H1 (cell line): ENCODE data around the gene TMA7B. TPM values are rescaled to one million over a fixed set of nuclear protein-coding genes. Genes with fewer than 3 reads are reported as not detected.

Experiments used
- CTCF ChIA-PET: fragments of 300-600 bp; sonication (Branson Sonifier 250); formaldehyde crosslinking; loops from one replicate; lab custom pipeline; 2021; ENCODE audit not compliant: partially characterized antibody; lab: Charles Lee
- POLR2A ChIA-PET: fragments of 300-600 bp; sonication (Branson Sonifier 250); formaldehyde crosslinking; loops from one replicate; lab custom pipeline; 2021; ENCODE audit warnings: inconsistent platforms; ENCODE audit not compliant: partially characterized antibody; lab: Charles Lee
- DNase-seq, 2 experiments: peaks; one replicate each; pipeline versions ENCODE4 v3.0.0 to v3.0.0-alpha.2; 2010 to 2022; ENCODE audit warnings: low spot score in 2 of 2, low read depth in 1 of 2, mixed read lengths in 1 of 2
- FAIRE-seq: peaks from 2 replicates; lab custom pipeline; 2011; peaks lifted over from hg19 to GRCh38; lab: Jason Lieb, UNC
- H2AFZ ChIP-seq: 2 replicates; pipeline ENCODE4 v1.8.1; 2012; ENCODE audit warnings: low read length, inconsistent platforms
- H2AK5ac ChIP-seq: 2 replicates; pipeline ENCODE4 v1.6.1; 2013; ENCODE audit warnings: low read depth, low read length
- H2BK120ac ChIP-seq: replicated peaks from 2 replicates; pipeline ENCODE3; 2013; ENCODE audit warnings: low read depth, low read length, inconsistent platforms
- H2BK12ac ChIP-seq: 2 replicates; pipeline ENCODE4 v1.6.1; 2013; ENCODE audit warnings: low read depth, low read length
- H2BK15ac ChIP-seq: 2 replicates; pipeline ENCODE4 v1.6.1; 2013; ENCODE audit warnings: low read length
- H2BK20ac ChIP-seq: 2 replicates; pipeline ENCODE4 v1.6.1; 2013; ENCODE audit warnings: low read length
- H2BK5ac ChIP-seq: 2 replicates; pipeline ENCODE4 v1.6.1; 2013; ENCODE audit warnings: low read depth, low read length
- H3K14ac ChIP-seq: 2 replicates; pipeline ENCODE4 v1.6.1; 2013; ENCODE audit warnings: inconsistent platforms; ENCODE audit not compliant: insufficient read length
- H3K18ac ChIP-seq: 2 replicates; pipeline ENCODE4 v1.6.1; 2013; ENCODE audit warnings: low read length; ENCODE audit errors: extremely low read depth
- H3K23ac ChIP-seq: 2 replicates; pipeline ENCODE4 v1.6.1; 2013; ENCODE audit warnings: inconsistent platforms; ENCODE audit not compliant: insufficient read length
- H3K23me2 ChIP-seq: 2 replicates; pipeline ENCODE4 v1.6.1; 2013; ENCODE audit warnings: low read depth, low read length
- H3K27ac ChIP-seq: 2 replicates; pipeline ENCODE4 v1.6.1; 2011; ENCODE audit warnings: low read depth, low read length, inconsistent platforms
- H3K27me3 ChIP-seq, 4 experiments: replicated peaks in 1 of 4; 1 replicate in 1 of 4; 2 replicates in 3 of 4; pipeline versions ENCODE4 v1.6.1 to v1.8.1; 2011 to 2013; ENCODE audit warnings: low read length in 3 of 4, mild to moderate bottlenecking in 3 of 4, inconsistent platforms in 2 of 4, mixed read lengths in 2 of 4, moderate library complexity in 1 of 4; ENCODE audit not compliant: control insufficient read depth in 3 of 4, insufficient read depth in 3 of 4; ENCODE audit errors: extremely low read depth in 1 of 4
- H3K36me3 ChIP-seq, 4 experiments: 2 replicates each; pipeline versions ENCODE4 v1.6.1 to v1.8.1; 2011 to 2013; ENCODE audit warnings: mild to moderate bottlenecking in 4 of 4, low read length in 3 of 4, moderate library complexity in 2 of 4, control low read depth in 1 of 4, inconsistent platforms in 1 of 4; ENCODE audit not compliant: insufficient read depth in 4 of 4, control insufficient read depth in 2 of 4
- H3K4ac ChIP-seq: replicated peaks from 2 replicates; pipeline ENCODE3; 2013; ENCODE audit warnings: low read length, low read depth, mixed read lengths, inconsistent platforms; ENCODE audit not compliant: insufficient read length
- H3K4me1 ChIP-seq, 4 experiments: replicated peaks in 1 of 4; 1 replicate in 1 of 4; 2 replicates in 3 of 4; pipeline versions ENCODE4 v1.6.1 to v1.8.1; 2011 to 2013; ENCODE audit warnings: low read length in 3 of 4, inconsistent platforms in 2 of 4, mixed read lengths in 1 of 4; ENCODE audit not compliant: insufficient read depth in 4 of 4, control insufficient read depth in 3 of 4
- H3K4me2 ChIP-seq, 2 experiments: 2 replicates each; pipeline versions ENCODE4 v1.6.1 to v1.8.1; 2011 to 2013; ENCODE audit warnings: low read depth in 2 of 2, low read length in 2 of 2, control low read depth in 1 of 2, inconsistent platforms in 1 of 2, mild to moderate bottlenecking in 1 of 2; ENCODE audit not compliant: insufficient read depth in 1 of 2
- H3K4me3 ChIP-seq, 4 experiments: fragments of 200-600, 300-600 bp in 1 of 4; sonication (generic), shearing (Covaris generic), sonication (Bioruptor Twin) in 1 of 4; 2 replicates each; pipeline versions ENCODE4 v1.5.1 to v1.8.1; 2011 to 2016; ENCODE audit warnings: low read length in 4 of 4, low read depth in 3 of 4, control low read depth in 2 of 4, inconsistent platforms in 2 of 4, mild to moderate bottlenecking in 2 of 4, mixed read lengths in 1 of 4, moderate library complexity in 1 of 4; ENCODE audit not compliant: insufficient read depth in 2 of 4; ENCODE audit errors: extremely low read depth in 1 of 4
- H3K56ac ChIP-seq: replicated peaks from 2 replicates; pipeline ENCODE3; 2013; ENCODE audit warnings: low read depth, mild to moderate bottlenecking, mixed read lengths, low read length, inconsistent platforms; ENCODE audit not compliant: insufficient read length
- H3K79me1 ChIP-seq: 2 replicates; pipeline ENCODE4 v1.6.1; 2013; ENCODE audit warnings: low read depth, low read length, control low read depth
- H3K79me2 ChIP-seq, 2 experiments: 2 replicates each; pipeline versions ENCODE4 v1.6.1 to v1.8.1; 2012 to 2013; ENCODE audit warnings: low read length in 2 of 2, mild to moderate bottlenecking in 2 of 2, inconsistent platforms in 1 of 2; ENCODE audit not compliant: insufficient read depth in 2 of 2, control insufficient read depth in 1 of 2
- H3K9ac ChIP-seq, 4 experiments: replicated peaks in 1 of 4; 1 replicate in 1 of 4; 2 replicates in 3 of 4; pipeline versions ENCODE4 v1.6.1 to v1.8.1; 2011 to 2013; ENCODE audit warnings: low read depth in 3 of 4, low read length in 3 of 4, control low read depth in 2 of 4, mild to moderate bottlenecking in 2 of 4, moderate library complexity in 2 of 4, inconsistent platforms in 1 of 4; ENCODE audit errors: extremely low read depth in 1 of 4
- H3K9me3 ChIP-seq, 2 experiments: 2 replicates each; pipeline versions ENCODE4 v1.6.1 to v1.8.1; 2012 to 2013; ENCODE audit warnings: mild to moderate bottlenecking in 2 of 2, moderate library complexity in 2 of 2, control low read depth in 1 of 2, inconsistent platforms in 1 of 2, low read depth in 1 of 2, low read length in 1 of 2, mixed read lengths in 1 of 2; ENCODE audit not compliant: insufficient read depth in 2 of 2
- H4K20me1 ChIP-seq, 2 experiments: replicated peaks in 1 of 2; 2 replicates each; pipeline versions ENCODE3 to v1.8.1; 2011 to 2013; ENCODE audit warnings: inconsistent platforms in 2 of 2, low read length in 2 of 2, mild to moderate bottlenecking in 1 of 2; ENCODE audit not compliant: insufficient read depth in 2 of 2, control insufficient read depth in 1 of 2
- H4K5ac ChIP-seq: 2 replicates; pipeline ENCODE4 v1.6.1; 2013; ENCODE audit warnings: low read length, low read depth, mixed read lengths, inconsistent platforms; ENCODE audit not compliant: insufficient read length
- H4K8ac ChIP-seq: 2 replicates; pipeline ENCODE4 v1.8.0; 2013; ENCODE audit warnings: mild to moderate bottlenecking, moderate library complexity, low read length, inconsistent platforms; ENCODE audit not compliant: insufficient read depth; ENCODE audit errors: extremely low read depth
- H4K91ac ChIP-seq: replicated peaks from 2 replicates; pipeline ENCODE3; 2013; ENCODE audit warnings: low read length, mixed read lengths, inconsistent platforms; ENCODE audit not compliant: insufficient read length
- CTBP2 ChIP-seq: IDR thresholded peaks from 2 replicates; pipeline ENCODE4 v1.7.0; 2011; ENCODE audit warnings: borderline replicate concordance, mild to moderate bottlenecking, moderate library complexity, mixed read lengths, low read length; ENCODE audit not compliant: insufficient read depth, insufficient read length
- CTCF ChIP-seq, 3 experiments: IDR thresholded peaks; 1 replicate in 2 of 3; 2 replicates in 1 of 3; pipeline versions ENCODE4 v1.5.1 to v1.6.1; 2011; ENCODE audit warnings: low read length in 3 of 3, mild to moderate bottlenecking in 3 of 3, inconsistent platforms in 2 of 3, low read depth in 1 of 3, moderate library complexity in 1 of 3; ENCODE audit not compliant: insufficient read depth in 1 of 3; ENCODE audit errors: control extremely low read depth in 1 of 3
- EZH2 ChIP-seq: fragments of 200-600 bp; sonication (generic); IDR thresholded peaks from 2 replicates; pipeline ENCODE4 v1.7.1; 2012; ENCODE audit warnings: low read depth, mild to moderate bottlenecking, moderate library complexity, low read length, inconsistent platforms; ENCODE audit not compliant: severe bottlenecking
- HDAC2 ChIP-seq, 2 experiments: fragments of 300-600 bp in 1 of 2; sonication (generic) in 1 of 2; IDR thresholded peaks; 2 replicates each; pipeline ENCODE4 v1.6.1; 2011 to 2012; ENCODE audit warnings: low read depth in 2 of 2, low read length in 2 of 2, mild to moderate bottlenecking in 2 of 2, moderate library complexity in 2 of 2, borderline replicate concordance in 1 of 2, inconsistent platforms in 1 of 2
- MAFK ChIP-seq: IDR thresholded peaks from 2 replicates; pipeline ENCODE4 v1.6.1; 2012; ENCODE audit warnings: low read depth, mild to moderate bottlenecking, improper control_type of control experiment, low read length
- PHF8 ChIP-seq: fragments of 200-600 bp; sonication (generic); conservative IDR thresholded peaks from 2 replicates; pipeline ENCODE4 v1.7.1; 2012; ENCODE audit warnings: low read depth, mild to moderate bottlenecking, inconsistent platforms, low read length, moderate library complexity
- RXRA ChIP-seq: IDR thresholded peaks from 2 replicates; pipeline ENCODE4 v1.6.1; 2011; ENCODE audit warnings: low read depth, mild to moderate bottlenecking, low read length, moderate library complexity; ENCODE audit not compliant: insufficient read depth
- SIRT6 ChIP-seq: IDR thresholded peaks from one replicate; pipeline ENCODE4 v1.7.1; 2012; ENCODE audit warnings: low read length, inconsistent platforms
- SP4 ChIP-seq: IDR thresholded peaks from 2 replicates; pipeline ENCODE4 v1.6.1; 2012; ENCODE audit warnings: low read length, inconsistent platforms
- SUZ12 ChIP-seq: fragments of 200-600 bp; sonication (generic); IDR thresholded peaks from 2 replicates; pipeline ENCODE4 v1.6.1; 2012; ENCODE audit warnings: mild to moderate bottlenecking, inconsistent platforms, low read length, moderate library complexity, mixed read lengths
- TAF1 ChIP-seq: IDR thresholded peaks from 2 replicates; pipeline ENCODE4 v1.6.1; 2011; ENCODE audit warnings: mild to moderate bottlenecking, low read depth, low read length
- WGBS, 2 experiments: shearing (Covaris generic) in 1 of 2; methylation state at CpG; one replicate each; pipeline versions ENCODE4 v1.1.6 to v1.1.7; 2013 to 2015; ENCODE audit warnings: low lambda C conversion rate in 2 of 2, mixed read lengths in 2 of 2, inconsistent platforms in 1 of 2, low coverage in 1 of 2, missing lambda C conversion rate in 1 of 2; ENCODE audit not compliant: insufficient replicate concordance in 2 of 2, insufficient coverage in 1 of 2, insufficient read length in 1 of 2; ENCODE audit errors: extremely low coverage in 1 of 2, missing lambda C conversion rate in 1 of 2; 5-methylcytosine and 5-hydroxymethylcytosine counted together
- polyA plus RNA-seq, 7 experiments: library from polyadenylated mRNA; depleted of rRNA in 3 of 7; stranded (reverse) in 5 of 7; unstranded in 2 of 7; fragments of >200 nt in 5 of 7; fragments of 200-250 nt in 2 of 7; gene quantifications; 1 replicate in 5 of 7; 2 replicates in 1 of 7; 4 replicates in 1 of 7; pipeline versions ENCODE4 v1.2.1 to v1.2.3, GENCODE V29; 2011 to 2013; ENCODE audit warnings: missing spikeins in 2 of 7, mixed read lengths in 2 of 7
- total RNA-seq: library from RNA; stranded (reverse); fragmentation: NEBNext Ultra II Directional; extraction: Animal tissue kit (Norgen Biotek cat#: 25700); gene quantifications from 2 replicates; pipeline ENCODE4 v1.2.1, GENCODE V29; 2021

The TMA7B gene
- total and polyA plus RNA-seq, 2 of the 8 experiments (the other 6 are each of a cell fraction or from before 2014, with no cell fraction given) = not detected

DNA sequence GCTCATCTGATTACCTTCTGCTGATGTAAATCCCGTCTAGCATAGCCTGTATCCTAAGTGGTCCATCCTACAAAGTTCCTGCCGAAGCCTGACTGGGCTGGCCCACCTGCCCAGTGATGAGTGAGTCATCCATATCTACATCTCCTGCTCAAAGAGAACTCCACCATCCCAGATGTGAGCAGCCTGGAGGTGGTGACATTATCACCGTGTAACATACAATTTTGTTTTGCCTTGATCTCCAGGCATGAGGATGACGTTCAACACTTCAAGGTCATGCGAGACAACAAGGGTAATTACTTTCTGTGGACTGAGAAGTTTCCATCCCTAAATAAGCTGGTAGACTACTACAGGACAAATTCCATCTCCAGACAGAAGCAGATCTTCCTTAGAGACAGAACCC is 5.6 kb downstream of the TMA7B start:
- Histone ChIP-seq H2BK12ac (no peak overlapping the region), H3K56ac (no peak overlapping the region), H2BK120ac (no peak overlapping the region), H3K4me2 (no peak overlapping the region), H4K5ac (no peak overlapping the region), H3K4me3 (no peak overlapping the region), H2AFZ (no peak overlapping the region), H4K20me1 (no peaks in the 10 kb centered on the region), H3K79me2 (no peaks in the 10 kb centered on the region), H3K27ac (no peak overlapping the region), H3K4ac (no peak overlapping the region), H3K36me3 (no peaks in the 10 kb centered on the region), H3K79me1 (no peaks in the 10 kb centered on the region), H4K8ac (no peak overlapping the region), H3K9me3 (no peaks in the 10 kb centered on the region), H2BK5ac (no peak overlapping the region), H4K91ac (no peak overlapping the region), H2AK5ac (no peak overlapping the region), H3K23ac (no peak overlapping the region), H2BK20ac (no peak overlapping the region), H3K27me3 (no peaks in the 10 kb centered on the region; a peak in 2 of 7 replicates), H3K23me2 (no peaks in the 10 kb centered on the region; the same call in 1 of the 2 replicates), H3K9ac (no peak overlapping the region), H3K14ac (no peak overlapping the region), H3K18ac (no peak overlapping the region), H2BK15ac (no peak overlapping the region), H3K4me1 (no peaks in the 10 kb centered on the region; a peak in 1 of 7 replicates)
- CTCF ChIA-PET = interaction anchor here (0.8 to 4.1 kb wide), 7 partner anchors 11 to 437 kb away, joined by 3 to 18 read pairs (median 3); no protein-coding TSS in a partner anchor
- POLR2A ChIA-PET = interaction anchor here (0.5 to 1.1 kb wide), 2 partner anchors 13 to 19 kb away, joined by 3 read pairs; no protein-coding TSS in a partner anchor
- no peak for FAIRE-seq
- DNase-seq = no peak
- 99% methylated on average over 5 of the region's 5 CpGs; no CpG with 5 or more reads in 1 of the 2 experiments for WGBS, 2 experiments
- TF ChIP-seq RXRA (no peak), HDAC2 (IDR thresholded peaks at IDR 0.05; ENCODE audit: borderline replicate concordance in 1 of 2, low read depth in 2 of 2, low read length in 2 of 2) (no peak), PHF8 (no peak), TAF1 (no peak), CTBP2 (no peak), SP4 (no peak), EZH2 (no peak), SUZ12 (no peak), SIRT6 (no peak), CTCF (IDR thresholded peaks at IDR 0.05; ENCODE audit: control extremely low read depth in 1 of 3, insufficient read depth in 1 of 3, low read depth in 1 of 3, low read length in 3 of 3) (no peak), MAFK (no peak)
